Activated T-cell treated with anti-CD3 and anti-CD28 coated beads, Interleukin-2, amount 50 U/mL, for 24 hours (primary cell): Measurements from ENCODE around the gene PRICKLE2.

Source experiments
- DNase-seq: peaks from one replicate; pipeline ENCODE4 v3.0.0-alpha.2; 2020
- H3K27ac Mint-ChIP-seq: 2 replicates; pipeline ENCODE4 v1.8.0; 2020; ENCODE audit warnings: mild to moderate bottlenecking, mixed read lengths
- H3K27me3 Mint-ChIP-seq: 2 replicates; pipeline ENCODE4 v1.8.0; 2020; ENCODE audit warnings: mixed read lengths
- H3K36me3 Mint-ChIP-seq: 2 replicates; pipeline ENCODE4 v1.8.0; 2020; ENCODE audit warnings: low read depth, mixed read lengths
- H3K4me1 Mint-ChIP-seq: 2 replicates; pipeline ENCODE4 v1.8.0; 2020; ENCODE audit warnings: low read depth, mixed read lengths
- H3K4me3 Mint-ChIP-seq: 2 replicates; pipeline ENCODE4 v1.8.0; 2020; ENCODE audit warnings: mild to moderate bottlenecking, moderate library complexity, mixed read lengths
- H3K9me3 Mint-ChIP-seq: 2 replicates; pipeline ENCODE4 v1.8.0; 2020; ENCODE audit warnings: mixed read lengths

The PRICKLE2 gene

DNA sequence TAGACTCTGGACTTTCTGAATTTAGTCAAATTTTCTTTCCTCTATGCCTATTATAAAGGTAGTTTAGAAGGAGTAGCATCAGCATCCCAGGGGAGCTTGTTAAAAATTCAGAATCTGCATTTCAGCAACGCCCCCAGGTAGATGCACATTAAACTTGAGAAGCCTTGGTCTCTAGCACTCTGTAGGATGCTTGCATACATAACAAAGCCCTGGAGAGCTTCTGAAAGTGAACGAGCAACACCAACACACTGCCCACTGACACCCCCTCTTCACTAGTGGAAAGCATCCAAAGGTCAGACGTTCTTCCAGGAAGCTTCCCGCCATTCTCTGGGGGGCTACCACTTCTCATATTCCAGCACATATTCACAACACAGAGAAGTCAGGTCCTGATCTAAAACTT, 6.5 kb downstream of the PRICKLE2 start:
- Mint-ChIP-seq H3K27ac (no peak overlapping the region), H3K4me1 (no peaks in the 10 kb centered on the region), H3K27me3 (peaks cover 8% of the 10 kb centered on the region), H3K36me3 (no peaks in the 10 kb centered on the region), H3K9me3 (no peaks in the 10 kb centered on the region), H3K4me3 (no peak overlapping the region)
- DNase-seq, result no peak

DNA sequence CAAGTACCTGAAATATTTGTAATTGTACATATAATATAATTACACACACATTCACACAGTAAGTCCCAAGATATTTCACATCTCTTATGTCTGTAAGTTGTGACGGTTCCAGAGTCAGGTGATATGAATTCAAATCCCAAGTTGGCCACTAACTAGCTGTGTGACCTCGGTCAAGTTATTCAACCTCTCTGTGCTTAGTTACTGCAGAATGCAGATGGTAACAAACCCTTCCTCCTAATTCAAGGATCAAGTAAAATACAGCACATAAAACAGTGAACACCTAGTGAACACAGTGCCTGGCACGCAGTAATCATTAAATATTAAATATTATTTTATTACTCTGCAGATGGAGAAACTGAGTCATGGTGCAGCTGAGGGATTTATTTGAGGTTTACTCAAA, 6.9 kb downstream of the PRICKLE2 start:
- Mint-ChIP-seq H3K4me1 (no peaks in the 10 kb centered on the region), H3K27ac (no peak overlapping the region), H3K27me3 (peaks cover 8% of the 10 kb centered on the region), H3K4me3 (no peak overlapping the region), H3K9me3 (no peaks in the 10 kb centered on the region), H3K36me3 (no peaks in the 10 kb centered on the region)
- DNase-seq, result no peak

DNA sequence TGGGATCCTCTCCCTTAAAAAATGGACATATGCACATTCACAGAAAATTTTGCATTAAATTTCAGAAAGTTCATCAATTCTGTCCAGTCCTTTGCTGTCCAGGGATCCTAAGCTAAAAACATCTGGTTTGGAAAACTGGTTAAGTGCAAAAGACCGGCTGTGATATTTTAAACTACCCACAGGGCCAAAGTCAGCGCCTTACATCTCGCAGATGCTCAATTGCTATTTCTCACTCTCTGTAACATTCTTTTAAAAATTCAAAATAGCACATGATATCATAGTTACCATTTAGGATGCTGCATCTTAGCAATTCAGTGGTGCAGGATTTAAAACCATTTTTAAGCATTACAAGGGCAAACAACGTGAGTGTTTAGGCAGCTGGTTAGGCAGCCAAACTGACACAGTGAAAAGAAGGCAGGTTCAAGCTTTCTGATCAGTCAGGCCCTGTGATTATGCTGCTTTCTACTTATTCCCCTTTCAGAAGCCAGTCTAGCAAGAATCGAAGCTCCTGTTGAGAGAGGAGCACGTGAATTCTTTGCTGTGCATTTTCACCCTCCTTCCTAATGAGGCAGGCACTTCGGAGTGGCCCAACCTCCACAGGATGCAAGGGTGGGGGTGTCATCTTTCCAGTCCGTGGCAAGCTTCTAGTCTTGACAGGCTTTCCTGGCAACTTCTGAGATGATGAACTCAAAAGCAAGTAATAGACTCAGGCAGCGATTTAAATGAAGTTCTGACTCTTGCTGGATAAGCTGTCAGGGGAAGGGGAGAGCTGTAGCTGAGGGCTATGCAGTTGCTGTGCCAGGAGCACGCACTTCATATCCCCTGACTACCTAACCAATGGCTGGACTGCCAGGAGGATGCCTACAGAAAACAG, 8.8 kb downstream of the PRICKLE2 start:
- Mint-ChIP-seq H3K27me3 (peaks cover 6% of the 10 kb centered on the region), H3K27ac (no peak overlapping the region), H3K36me3 (no peaks in the 10 kb centered on the region), H3K4me1 (no peaks in the 10 kb centered on the region), H3K4me3 (no peak overlapping the region), H3K9me3 (no peaks in the 10 kb centered on the region)
- no peak for DNase-seq

DNA sequence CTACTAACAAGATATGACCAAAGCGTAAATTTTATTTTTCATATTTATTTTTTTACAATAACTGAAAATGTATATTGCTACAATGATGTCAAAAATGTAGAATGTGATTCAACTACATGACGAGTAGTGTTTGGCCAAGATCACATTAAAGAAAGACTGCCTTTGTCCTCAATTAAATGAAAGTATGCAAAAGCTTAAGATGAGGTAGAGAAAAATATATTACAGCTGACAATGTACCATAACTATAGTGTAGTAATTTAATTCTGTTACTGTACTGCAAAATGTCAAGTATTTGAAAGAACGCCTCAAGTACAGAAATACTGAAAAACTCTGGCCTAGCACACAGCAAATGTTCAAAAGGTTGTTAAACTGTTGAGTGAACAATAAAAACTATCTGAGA, 9.7 kb downstream of the PRICKLE2 start:
- no peak for DNase-seq
- Mint-ChIP-seq H3K27me3 (peaks cover 6% of the 10 kb centered on the region), H3K36me3 (no peaks in the 10 kb centered on the region), H3K27ac (no peak overlapping the region), H3K9me3 (no peaks in the 10 kb centered on the region), H3K4me3 (no peak overlapping the region), H3K4me1 (no peaks in the 10 kb centered on the region)

DNA sequence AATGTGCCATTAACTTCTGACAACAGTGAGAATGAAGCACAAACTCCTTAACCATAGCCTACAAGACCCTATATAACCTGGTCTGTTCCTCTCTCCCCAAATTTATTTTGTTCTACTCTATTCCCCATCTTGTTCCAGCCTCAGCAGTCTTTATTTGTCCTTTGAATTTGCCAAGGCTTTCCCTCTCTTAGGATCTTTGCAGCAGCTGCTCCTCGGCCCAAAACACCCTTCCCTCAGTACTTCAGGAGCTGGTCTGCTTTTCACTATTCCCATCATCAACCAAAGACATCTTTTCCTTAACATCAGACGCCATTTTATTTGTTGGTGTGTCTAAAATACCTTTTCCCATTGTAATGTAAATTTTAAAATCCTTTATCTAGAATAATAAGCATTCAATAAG, 10.2 kb downstream of the PRICKLE2 start:
- Mint-ChIP-seq H3K4me3 (no peak overlapping the region), H3K36me3 (no peaks in the 10 kb centered on the region), H3K27ac (no peak overlapping the region), H3K9me3 (no peaks in the 10 kb centered on the region), H3K27me3 (peaks cover 6% of the 10 kb centered on the region), H3K4me1 (no peaks in the 10 kb centered on the region)
- DNase-seq, result no peak

DNA sequence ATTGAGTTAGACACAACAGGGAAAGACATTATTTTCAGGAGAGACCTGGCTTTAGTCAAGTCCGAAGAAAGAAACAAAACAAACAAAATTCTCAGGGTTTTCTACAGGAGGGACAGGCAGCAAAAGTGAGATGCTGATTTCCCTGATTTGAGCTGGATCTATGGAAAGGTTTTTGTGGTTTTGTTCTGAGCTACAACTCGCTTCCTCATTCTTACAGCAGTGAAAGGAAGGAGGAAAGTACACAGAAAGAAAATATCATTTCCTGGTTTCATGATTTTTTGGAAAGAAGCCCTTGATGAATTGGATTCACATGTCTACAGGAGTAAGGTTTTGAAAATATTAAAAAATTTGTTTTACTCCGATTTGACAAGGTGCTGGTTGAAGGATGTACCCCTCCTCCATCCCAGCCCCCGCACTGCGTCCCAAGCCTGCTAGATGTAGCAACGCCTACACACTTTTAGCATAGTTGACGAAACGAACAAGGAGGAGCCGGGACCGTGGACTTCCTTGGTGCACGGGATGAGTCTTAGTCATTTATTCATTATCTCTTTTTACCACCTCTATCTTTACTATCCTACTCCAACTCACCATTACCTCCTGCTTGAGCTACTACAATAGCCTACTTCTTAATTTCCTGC, 10.8 kb downstream of the PRICKLE2 start:
- Mint-ChIP-seq H3K9me3 (no peaks in the 10 kb centered on the region), H3K36me3 (no peaks in the 10 kb centered on the region), H3K27ac (no peak overlapping the region), H3K4me3 (no peak overlapping the region), H3K4me1 (no peaks in the 10 kb centered on the region), H3K27me3 (peaks cover 6% of the 10 kb centered on the region)
- no peak for DNase-seq

DNA sequence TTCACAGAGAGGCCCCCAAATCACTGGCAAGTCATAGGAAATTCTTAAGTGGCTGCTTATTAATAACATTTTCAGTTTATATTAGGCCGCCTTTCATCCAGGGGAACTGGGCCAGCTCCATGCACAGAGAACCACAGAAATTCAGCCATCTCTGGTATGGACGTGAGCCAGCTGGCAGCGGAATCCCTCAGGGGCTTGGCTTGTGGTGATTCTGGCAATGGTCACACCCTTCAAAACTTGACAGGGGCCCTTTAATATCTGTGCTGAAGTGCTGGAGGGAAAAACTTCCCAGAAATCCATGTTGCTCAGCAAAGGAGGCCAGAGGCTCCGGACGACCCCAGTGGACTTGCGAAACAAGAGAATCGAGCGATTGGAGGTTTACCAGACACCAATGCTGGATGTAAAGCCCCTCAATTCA, 11.3 kb downstream of the PRICKLE2 start:
- no peak overlapping the region for H3K4me3 Mint-ChIP-seq
- H3K27me3 Mint-ChIP-seq, result peaks cover 6% of the 10 kb centered on the region
- H3K4me1 Mint-ChIP-seq, result no peaks in the 10 kb centered on the region
- H3K36me3 Mint-ChIP-seq, result no peaks in the 10 kb centered on the region
- no peaks in the 10 kb centered on the region for H3K9me3 Mint-ChIP-seq
- no peak overlapping the region for H3K27ac Mint-ChIP-seq
- no peak for DNase-seq

DNA sequence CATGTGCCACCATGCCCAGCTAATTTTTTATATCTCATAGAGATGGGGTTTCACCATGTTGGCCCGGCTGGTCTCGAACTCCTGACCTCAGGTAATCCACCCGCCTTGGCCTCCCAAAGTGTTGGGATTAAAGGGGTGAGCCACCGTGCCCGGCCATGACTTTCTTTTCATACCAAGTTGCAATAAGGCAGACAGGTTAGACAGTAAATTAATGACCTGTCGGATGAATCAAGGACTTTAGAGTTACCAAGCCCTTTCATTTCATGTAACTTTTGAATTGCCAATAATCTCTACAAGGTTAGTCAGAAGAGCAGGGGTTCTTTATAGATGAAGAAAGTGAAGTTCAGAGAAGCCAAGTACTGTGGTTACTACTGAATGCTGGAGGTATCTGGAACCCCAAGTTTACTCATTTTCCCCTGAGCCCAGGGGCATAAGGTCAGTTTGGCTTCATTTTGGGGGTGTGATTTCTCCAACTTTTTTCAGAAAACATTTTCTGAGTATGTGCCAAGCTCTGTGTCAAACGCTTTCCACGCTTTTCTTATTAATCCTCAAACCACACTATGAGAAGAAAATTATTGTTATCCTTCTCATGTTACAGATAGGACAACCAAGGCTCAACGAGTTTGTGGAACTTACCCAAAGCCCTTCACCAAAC, 11.9 kb downstream of the PRICKLE2 start:
- Mint-ChIP-seq H3K9me3 (no peaks in the 10 kb centered on the region), H3K36me3 (no peaks in the 10 kb centered on the region), H3K4me3 (no peak overlapping the region), H3K27ac (no peak overlapping the region), H3K4me1 (no peaks in the 10 kb centered on the region), H3K27me3 (peaks cover 6% of the 10 kb centered on the region)
- no peak for DNase-seq

DNA sequence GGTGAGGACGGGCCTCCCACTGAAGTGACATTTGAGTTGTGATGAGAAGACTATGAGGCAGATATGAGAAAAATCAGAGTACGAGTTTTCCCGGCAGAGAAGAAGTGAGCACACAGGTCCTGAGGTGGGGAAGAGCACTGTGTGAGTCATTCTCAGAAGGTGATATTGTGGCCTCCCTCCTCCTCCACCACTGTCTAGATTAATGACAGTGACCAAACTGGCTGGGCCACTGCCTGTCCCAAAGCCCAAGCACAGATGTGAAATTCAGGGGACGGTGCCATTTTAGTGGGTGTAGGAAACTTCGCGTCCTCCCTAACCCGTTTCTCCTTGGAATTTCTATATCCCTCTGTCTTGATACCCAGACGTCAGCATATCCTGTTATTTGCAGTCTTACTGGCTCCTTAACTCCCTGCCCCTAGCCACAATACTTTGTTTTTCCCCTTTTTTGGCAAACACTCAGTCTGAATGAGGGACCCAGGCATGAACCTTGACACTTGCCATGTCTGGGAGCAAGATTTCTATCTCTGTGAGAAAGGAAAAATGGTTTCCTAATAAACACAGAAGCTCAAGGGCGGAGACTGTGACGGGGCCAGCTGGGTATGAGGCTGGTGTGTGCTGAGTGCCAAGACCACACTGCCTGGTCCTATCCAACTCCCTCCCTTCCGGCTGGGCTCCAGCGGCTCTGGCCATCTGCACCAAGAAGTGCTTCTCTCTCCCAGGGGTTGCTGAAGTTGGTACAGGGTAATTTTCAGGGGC, 15.2 kb downstream of the PRICKLE2 start:
- H3K9me3 Mint-ChIP-seq, result no peaks in the 10 kb centered on the region
- H3K4me1 Mint-ChIP-seq, result no peaks in the 10 kb centered on the region
- peaks cover 4% of the 10 kb centered on the region for H3K27me3 Mint-ChIP-seq
- H3K4me3 Mint-ChIP-seq, result no peak overlapping the region
- no peaks in the 10 kb centered on the region for H3K36me3 Mint-ChIP-seq
- no peak overlapping the region for H3K27ac Mint-ChIP-seq
- DNase-seq, result no peak

DNA sequence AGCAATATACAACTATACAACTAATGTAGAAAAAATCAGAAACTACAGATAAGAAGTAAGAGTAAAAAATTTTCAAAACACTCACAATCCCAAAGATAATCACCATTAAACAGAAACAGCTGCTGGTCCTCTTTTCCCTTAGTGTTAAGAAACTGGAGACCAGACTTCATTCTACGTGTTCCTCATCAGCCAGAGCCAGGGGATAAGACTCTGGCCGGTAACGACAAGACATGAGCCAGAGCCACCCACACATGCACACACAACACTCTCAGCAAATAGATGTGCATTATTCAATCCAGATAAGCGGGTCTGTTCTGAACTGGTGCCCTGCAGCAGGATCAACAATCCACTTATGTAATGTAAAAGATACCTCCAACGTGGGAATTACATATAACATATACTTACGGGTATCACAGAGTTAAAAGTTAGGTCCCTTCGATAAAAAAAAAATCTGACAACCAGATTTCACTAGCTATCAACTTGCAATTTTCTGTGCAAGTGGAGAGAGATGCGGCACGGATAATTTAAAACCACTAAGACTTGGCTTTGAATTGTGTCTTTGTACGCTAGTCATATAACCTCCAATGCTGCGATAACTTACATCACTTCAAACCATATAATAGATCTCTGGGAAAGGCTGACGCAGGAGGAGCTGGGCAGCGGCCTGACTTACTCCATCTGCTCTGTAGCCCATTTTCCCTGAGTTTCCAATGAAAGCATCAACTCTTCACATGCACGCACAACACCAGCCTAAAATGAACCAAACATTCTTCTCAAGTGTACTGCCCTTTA, 17.8 kb downstream of the PRICKLE2 start:
- peaks cover 15% of the 10 kb centered on the region for H3K27me3 Mint-ChIP-seq
- no peaks in the 10 kb centered on the region for H3K36me3 Mint-ChIP-seq
- no peaks in the 10 kb centered on the region for H3K4me1 Mint-ChIP-seq
- no peak overlapping the region for H3K4me3 Mint-ChIP-seq
- DNase-seq, result no peak
- H3K9me3 Mint-ChIP-seq, result no peaks in the 10 kb centered on the region
- H3K27ac Mint-ChIP-seq, result no peak overlapping the region

DNA sequence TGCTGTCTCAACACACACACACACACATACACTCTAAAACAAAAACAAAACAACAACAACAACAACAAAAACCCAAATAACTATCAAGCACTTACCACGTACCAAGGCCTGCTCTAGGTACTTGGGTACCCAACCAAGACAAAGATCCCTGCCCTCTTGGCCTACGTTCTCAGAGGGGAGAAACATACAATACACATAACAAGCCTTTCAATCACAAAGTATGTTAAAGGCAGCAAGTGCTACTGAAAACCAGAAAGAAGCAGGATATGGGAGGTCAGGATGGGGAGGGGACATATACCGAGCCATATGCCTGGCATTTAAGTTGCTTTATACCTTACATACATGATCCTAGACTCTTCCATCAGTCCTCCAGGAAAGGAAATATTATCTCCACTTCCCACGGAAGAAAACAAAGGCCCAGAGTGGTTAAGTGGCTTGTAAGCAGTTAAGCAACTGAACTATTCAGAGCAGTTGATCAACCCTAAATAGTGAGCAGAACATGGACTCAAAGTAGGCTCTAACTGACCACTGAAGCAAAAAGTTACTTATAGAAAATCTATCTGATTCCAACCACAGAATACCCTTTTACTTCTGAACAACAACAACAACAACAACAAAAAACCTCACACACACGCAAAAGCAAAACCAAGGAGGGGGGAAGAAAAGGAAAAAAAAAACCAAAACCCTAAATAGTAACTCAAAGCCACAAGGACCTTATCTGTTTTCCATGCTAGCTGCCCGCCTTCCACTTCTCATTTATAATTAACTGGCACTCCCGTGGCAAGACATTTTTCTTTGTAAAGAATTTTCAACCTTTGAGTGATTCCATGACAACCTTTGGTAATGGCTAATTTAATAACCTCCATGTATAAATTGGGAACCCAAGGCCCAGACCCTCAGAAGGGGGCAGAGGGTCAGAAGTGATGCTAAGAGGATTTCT, 21.0 kb downstream of the PRICKLE2 start:
- DNase-seq, result no peak
- Mint-ChIP-seq H3K27me3 (peaks cover 15% of the 10 kb centered on the region), H3K36me3 (no peaks in the 10 kb centered on the region), H3K9me3 (no peaks in the 10 kb centered on the region), H3K4me3 (no peak overlapping the region), H3K4me1 (no peaks in the 10 kb centered on the region), H3K27ac (no peak overlapping the region)

DNA sequence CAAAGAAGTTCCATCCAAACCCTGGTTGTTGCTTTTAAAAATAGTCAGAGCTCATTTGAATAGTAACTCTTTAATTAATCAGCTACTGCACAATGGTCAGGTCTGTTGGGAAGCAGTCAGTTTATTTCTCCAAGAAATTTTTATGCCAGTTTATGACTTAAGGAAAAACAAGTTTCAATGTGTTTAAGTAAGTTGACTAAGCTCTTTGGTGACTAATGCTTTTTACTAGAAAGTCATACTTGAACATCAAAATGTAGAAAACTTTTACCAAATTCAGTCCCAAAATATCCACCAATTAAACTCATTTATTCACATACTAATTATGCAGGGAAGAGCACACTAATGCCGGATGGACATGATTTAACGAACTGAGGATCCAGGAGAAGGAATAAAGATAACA, 22.1 kb downstream of the PRICKLE2 start:
- H3K4me3 Mint-ChIP-seq, result no peak overlapping the region
- peaks cover 15% of the 10 kb centered on the region for H3K27me3 Mint-ChIP-seq
- DNase-seq, result no peak
- H3K4me1 Mint-ChIP-seq, result no peaks in the 10 kb centered on the region
- no peaks in the 10 kb centered on the region for H3K36me3 Mint-ChIP-seq
- no peaks in the 10 kb centered on the region for H3K9me3 Mint-ChIP-seq
- H3K27ac Mint-ChIP-seq, result no peak overlapping the region

DNA sequence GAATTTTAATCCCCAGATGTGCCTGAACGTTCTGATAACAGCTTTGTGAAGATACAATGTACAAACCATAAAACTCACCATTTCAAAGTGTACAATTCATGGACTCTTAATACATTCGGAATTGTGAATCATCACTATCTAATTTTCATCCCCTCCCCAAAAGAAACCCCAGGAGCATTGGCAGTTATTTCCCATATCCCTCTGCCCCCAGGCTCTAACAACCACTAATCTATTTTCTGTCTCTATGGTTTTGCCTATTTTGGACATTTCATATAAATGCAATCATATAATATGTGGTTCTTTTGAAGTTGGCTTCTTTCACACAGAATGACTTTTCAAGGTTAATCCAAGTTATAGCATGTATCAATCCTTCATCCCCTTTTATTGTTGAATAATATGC, 25.3 kb downstream of the PRICKLE2 start:
- Mint-ChIP-seq H3K27ac (no peak overlapping the region), H3K4me3 (no peak overlapping the region), H3K27me3 (peaks cover 17% of the 10 kb centered on the region), H3K9me3 (peaks cover 6% of the 10 kb centered on the region), H3K4me1 (no peaks in the 10 kb centered on the region), H3K36me3 (no peaks in the 10 kb centered on the region)
- no peak for DNase-seq
